Activated naive CD4-positive, alpha-beta T cell (primary cell): ENCODE measurements around the gene EML3.
A peak's percentile ranks its signal among the peaks of the same experiment; 100 is the strongest.
"Not testable (repeated sequence)": the region's sequence is repeated elsewhere in the genome, so short reads cannot be mapped to it uniquely, and the experiment has no call there.

Source experiments
- DNase-seq, 4 experiments: peaks; one replicate each; lab custom pipeline; 2025; lab: John Stamatoyannopoulos, UW

Gene EML3

DNA sequence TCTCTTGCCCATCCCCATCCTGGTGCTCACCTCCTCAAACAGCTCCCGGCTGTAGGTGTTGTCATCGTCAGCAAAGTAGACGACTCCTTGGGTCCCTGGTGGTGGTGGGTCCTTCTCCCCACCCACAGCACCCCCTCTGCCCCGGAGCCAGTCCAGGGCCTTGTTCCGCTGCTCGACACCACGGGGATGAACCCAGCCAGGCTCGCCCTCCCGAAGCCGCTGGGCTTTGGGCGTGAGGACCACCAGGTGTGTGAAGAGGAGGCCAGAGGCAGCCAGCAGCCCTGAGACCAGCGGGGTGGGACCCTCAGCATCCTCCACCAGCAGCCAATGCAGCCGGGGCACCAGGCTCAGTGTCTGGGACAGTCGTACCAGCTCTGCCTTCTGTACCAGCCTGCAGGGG is 4.4 kb upstream of the EML3 start:
- not testable (repeated sequence) for DNase-seq

DNA sequence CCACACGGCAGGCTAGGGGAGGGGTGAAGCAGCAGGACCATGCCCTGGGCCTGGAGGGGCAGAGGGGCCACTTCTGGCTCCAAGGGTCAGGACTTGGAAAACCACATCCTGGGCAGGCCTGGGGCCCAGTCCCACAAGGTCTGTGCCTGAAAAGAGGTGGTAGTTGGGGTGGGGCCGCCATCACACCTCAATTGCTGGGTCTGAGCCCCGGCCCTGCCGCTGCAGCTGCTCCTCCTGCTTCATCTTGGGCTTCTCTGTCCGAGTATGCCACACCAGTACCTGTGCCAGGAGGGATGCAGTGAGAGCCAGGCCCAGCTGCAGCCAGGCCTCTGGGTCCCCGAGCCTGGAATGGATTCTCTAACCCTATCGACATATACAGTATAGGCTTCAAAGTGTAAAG is 2.9 kb upstream of the EML3 start:
- DNase-seq = no peak

DNA sequence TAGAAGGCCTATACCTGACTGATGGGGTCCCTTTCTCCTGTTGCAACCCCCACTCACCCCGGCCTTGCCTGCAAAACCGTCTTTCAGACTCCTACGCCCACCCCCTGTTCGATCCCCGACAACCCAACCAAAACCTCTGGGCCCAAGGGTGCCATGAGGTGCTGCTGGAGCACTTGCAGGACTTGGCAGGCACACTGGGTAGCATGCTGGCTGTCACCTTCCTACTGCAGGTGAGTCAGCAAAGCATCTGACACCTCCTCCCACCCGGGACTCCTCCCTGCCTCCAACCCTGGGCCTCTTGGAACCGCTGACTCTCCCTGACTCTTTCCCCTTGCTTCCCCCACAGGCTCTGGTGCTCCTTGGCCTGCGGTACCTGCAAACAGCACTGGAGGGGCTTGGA is 1.7 kb upstream of the EML3 start:
- DNase-seq = no peak

DNA sequence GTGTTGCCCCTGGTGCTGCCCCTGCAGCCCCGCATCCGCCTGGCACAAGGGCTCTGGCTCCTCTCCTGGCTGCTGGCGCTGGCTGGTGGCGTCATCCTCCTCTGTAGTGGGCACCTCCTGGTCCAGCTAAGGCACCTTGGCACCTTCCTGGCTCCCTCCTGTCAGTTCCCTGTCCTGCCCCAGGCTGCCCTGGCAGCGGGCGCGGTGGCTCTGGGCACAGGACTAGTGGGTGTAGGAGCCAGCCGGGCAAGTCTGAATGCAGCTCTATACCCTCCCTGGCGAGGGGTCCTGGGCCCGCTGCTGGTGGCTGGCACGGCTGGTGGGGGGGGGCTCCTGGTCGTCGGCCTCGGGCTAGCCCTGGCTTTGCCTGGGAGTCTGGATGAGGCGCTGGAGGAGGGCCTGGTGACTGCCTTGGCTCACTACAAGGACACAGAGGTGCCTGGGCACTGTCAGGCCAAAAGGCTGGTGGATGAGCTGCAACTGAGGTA is 760 bp upstream of the EML3 start:
- no peak for DNase-seq

DNA sequence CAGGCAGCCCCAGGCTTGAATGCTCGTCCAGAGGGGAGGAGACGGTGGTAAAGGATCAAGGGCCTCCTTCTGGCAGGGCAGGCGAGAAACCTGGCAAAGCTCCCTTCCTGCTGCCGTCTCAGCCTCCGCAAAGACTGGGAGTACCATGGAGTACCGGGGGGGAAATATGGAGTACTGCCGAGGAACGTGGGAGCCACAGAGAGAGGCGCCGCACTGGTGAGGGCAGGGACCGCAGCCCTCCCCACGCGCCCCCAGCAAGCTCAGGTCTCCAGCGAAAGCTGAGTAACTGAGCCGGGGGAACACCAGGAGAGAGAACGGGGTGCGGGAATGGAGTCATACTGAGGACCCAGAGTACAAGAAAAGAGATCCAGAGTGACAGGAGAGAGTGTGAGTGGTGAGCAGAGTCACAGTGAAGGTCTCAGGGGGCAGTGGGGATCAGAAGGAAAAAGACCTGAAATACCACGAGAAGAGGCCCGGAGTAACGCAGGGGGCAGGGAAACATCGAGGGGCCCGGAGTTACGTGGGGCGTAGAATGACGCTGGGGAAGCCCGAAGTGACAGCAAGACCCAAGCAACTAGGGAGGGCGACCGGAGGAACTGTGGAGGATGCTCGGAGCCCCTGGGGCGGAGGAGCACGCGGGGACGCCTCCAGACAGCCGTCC is 740 bp downstream of the EML3 start:
- peak in 1 of 4 experiments; percentile 20 for DNase-seq

DNA sequence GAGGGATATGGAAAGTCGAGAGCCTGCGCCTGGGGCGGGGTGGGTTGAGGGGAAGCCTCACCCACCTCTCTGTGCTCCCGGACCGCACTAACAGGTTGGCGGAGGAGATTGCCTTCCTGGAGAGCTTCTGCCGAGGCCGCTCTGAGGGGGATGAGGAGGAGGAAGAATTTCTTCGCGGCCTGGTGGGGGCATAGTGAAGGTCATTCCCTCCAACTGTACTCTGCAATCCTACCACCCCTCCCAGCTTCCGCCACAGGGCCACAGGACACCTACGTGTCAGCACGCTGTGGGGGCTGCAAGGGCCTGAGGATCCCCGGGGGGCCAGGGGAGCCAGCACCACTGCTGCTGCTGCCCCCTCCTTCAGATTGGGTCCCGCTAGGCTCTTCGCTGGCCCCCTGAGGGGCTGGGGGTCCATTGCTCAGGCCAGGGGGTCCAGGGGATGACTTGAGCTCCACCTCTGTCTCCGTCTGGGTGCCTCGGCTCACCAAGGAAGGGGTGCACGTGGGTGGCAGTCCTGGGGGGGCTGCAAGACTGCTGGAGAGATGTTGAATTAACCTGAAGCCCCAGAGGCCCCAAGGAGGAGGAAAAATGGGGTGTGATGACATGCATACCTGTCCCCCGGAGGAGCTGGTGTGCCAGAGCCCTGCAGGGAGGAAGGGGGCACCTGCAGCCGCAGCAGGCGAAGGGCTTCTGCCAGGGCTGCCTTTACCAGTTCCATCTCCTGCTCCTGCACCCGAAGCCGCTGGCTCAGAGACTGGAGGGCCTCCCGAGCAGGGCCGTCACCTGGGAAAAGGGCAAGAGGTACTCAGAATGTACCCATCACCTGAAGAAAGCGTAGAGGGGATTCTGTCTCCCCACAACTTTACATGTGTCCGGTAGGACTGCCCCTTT is 1.5 kb downstream of the EML3 start:
- DNase-seq = no peak

DNA sequence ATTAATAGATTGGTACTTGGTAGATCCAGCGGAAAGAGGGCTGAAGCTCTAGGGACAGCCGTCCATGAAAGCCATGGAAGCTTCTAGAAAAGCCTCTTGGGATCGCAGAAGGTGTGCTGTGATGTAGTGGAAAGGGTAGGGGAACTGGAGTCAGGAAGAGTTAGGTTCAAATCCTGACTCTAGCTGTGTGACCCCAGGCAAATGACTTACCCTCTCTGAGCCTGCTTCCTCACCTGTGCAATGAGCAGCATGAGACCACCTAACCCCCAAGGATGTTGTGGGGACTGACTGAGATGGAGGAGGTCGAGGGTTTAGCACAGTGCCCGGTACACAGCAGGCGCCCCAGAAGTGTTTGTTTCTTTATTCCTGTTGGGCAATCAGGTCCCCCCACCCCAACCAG is 2.2 kb downstream of the EML3 start:
- no peak for DNase-seq

DNA sequence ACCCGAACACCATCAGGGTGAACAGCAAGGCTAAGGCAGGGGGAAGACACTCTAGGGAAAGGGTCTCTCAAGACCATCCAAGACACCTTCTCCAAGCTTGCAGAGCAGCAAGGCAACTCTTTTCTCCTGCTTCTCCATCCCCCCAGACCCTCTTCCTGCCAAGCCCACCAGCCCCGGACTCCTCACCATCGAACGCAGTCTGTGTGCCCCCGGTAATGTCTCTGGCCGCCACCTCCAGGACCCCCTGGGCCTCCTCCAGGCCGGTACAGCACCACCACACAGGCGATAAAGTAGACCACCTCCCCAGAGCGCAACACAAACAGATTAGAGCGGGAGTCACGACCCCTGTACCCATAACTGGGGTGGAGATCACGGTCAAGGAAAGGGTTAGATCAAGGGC is 3.8 kb downstream of the EML3 start:
- DNase-seq = no peak

DNA sequence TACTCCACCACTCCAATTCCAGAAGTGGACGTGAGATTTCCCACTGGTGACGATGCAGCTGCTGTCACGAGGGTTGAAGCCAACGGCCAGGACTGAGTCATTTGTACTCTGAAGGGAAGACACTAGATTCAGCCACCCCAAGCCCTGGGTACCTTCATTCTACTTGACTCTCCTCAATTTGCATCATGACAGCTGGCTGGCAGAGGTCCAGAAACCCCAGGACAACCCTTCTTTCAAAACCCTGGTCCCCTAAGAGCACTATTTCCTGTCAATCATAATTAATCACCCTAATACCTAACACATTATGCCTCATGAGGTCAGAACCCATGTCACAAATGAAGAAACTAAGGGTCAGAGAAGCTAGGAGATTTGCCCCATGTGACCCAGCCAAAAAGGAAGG is 4.9 kb downstream of the EML3 start:
- DNase-seq = no peak

DNA sequence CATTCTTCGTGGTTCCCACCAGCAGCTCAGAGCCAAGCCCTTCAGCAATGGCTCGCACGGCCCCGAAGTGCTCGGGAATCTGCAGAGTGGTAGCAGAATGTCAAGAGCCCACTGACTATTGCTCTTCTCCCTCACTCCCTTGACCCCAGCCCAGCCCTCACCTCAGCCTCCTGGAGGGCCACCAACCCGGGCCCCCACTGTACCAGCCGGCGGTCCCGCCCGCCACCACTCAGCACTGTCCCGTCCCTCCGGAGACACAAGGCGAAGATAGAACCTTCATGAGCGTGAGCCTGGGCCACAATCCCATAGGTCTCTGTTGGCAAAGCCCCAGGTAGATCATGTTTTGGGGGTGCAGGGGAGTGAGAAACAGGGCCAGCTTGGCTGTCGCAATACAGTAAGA is 6.7 kb downstream of the EML3 start:
- DNase-seq = no peak

DNA sequence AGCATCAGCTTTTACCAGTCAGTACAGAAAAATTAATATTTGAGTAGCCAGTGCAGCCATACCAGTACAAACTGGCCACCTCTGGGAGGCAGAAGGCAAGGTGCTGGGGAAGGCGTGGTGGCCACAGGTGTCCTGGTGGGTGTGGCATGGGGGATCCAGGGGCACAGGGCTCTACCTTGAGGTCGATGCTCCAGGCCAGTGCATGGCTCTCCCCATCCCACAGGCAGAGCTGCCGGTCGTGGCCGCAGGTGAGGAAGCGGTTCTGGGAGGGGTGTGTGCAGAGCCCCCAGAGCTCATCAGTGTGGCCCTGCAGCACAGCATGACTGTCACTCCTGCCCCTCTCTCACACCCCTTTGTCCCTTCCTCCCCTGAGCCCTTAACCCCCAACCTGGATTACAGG is 7.1 kb downstream of the EML3 start:
- no peak for DNase-seq

DNA sequence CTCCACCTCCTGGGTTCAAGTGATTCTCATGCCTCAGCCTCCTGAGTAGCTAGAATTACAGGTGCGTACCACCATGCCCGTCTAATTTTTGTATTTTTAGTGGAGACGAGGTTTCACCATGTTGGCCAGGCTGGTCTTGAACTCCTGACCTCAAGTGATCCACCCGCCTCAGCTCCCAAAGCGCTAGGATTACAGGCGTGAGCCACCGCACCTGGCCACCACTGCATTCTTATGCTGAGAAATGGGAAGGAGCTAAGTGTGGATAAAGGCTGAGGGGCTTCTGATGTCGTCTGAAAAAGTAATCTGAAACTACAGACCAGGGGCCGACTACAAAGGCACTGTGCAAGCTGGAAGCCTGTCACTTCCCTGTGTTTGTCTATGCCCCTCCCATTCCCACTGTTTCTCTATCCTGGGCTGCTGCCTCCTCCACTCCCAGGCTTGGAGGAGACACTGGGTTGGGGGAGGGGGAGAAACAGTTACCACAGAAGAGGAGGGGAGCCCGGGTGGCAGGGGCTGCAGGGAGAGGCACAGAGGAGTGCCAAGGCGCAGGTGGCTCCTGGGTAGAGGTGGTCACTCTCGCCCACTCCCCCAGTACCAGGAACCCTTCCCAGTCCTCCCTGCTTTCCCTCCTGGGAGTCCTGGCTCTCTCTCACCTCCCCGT is 8.0 kb downstream of the EML3 start:
- DNase-seq = no peak

DNA sequence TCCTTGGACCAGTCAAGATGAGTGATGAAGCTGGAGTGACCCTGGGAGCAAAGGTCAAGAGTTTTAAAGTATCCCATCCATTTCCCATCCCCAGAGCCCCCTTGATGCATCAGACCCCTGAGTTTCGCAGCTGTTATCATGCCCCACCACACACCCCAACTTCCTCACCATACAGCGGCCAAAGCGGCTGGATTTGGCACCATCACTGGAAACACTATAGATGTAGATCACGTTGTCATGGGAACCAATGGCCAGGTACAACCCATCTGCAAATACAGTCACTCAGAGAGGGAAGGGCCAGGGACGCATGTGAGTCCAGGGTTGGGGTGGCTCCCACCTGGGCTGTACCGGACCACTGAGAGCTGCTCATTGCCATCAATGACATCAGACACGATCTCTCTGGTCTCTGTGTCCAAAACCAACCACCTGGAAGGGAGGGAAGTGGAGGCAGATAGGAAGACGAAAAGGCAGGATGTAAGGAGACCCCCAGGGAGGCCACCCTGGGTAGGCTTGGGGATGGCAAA is 8.7 kb downstream of the EML3 start:
- no peak for DNase-seq

DNA sequence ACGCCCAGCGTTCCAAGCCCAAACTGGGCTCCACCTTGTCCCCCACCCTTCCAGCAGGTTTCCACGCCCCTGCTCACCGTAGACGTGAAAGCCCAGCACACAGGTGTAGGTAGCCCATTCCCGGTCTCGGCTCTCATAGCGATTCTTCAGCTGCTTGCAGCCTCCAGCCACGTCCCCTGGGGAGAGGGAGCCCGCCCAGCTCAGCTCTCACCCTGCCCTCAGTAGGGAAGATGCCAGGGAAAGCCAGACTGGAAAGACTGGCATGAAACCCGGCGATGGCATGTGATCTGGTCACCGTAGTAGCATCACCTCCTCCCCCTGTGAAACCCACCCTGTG is 9.5 kb downstream of the EML3 start:
- no peak for DNase-seq

DNA sequence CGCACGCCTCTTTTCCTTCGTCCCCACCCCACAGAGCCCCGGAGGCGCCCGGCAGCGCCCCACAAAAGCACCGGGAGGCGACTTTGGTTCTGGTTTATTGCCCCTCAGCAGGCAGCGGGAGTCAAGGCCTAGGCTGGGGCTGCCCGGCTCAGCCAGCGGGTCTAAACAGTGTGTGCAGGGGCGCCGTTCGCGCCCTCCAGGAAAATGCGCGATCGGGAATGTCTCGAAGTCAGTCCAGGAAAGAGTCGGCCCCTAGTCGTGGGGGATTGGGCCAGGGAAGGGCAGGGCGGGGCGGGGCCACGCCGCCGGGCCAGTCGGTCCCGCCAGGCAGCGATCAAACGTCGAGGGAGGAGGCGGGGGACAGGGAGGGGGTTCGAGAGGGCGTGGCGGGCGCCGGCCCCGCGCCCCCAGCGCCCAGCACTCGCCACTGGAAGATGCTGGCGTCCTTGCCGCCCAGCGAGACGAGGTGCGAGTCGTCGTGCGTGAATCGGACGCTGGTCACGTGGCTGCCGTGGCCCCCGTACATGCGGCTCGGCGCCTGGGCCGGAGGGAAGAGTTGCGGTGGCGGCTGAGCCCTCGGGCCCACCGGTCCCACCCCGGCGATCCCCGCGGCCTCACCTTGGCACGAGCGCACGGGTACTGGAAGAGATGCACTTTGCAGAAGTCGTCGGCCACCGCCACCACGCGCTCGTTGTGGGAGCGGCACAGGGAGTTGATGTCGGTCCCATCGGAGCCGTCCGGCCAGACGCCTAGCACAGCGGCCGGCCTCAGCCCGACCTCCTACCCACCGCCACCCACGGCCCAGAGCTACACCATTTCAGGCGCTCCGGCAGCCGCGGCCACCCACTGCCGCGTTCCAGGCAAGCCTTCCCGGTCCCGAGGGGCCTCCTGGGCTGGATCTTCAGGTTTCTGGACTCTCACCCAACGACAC is 10.2 kb downstream of the EML3 start:
- peak in 1 of 4 experiments; percentile 13 for DNase-seq

DNA sequence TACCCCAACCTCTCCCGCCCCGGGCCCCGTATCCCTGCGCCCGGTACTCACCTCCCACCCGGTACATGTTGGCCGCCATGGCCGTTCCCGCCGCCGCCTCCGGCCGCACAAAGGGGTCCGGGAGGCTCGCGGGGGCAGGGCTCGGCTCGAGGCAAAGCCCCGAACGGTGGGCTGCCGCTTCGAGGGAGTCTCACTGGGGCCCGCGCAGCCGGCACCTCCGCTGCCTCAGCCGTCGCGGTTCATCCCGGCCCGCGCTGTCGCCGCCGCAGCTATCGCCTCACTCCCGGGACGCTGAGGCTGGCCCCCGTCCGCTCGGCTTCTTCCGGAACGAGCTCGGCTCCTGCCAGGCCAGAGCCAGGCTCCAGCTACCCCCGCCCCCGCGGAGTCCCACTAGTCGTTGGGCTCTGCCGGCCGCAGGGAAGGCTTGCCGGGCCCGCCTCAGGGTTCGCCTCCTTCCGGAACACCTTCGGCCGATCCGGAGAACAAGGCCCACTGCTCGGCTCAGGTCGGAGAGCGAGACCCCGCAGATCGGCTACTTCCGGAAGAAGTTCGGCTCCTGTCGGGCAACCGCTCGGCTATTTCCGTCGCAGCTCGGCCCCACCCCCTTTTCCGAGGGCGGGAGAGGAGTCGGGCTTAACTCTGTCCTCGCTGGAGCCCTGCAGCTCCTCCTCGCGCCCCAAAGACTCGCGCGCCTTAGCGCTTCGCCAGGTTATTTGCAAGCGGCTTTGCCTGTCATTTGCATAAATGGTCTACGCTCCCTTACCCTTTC is 11.0 kb downstream of the EML3 start, which contains the start of gene MTA2:
TSS of gene MTA2 (minus strand) at position 494 of the 769 bp plus-strand sequence. CDS start at position 79, 415 bp downstream.
- peak; percentile 97 to 99 (median 99) for DNase-seq

DNA sequence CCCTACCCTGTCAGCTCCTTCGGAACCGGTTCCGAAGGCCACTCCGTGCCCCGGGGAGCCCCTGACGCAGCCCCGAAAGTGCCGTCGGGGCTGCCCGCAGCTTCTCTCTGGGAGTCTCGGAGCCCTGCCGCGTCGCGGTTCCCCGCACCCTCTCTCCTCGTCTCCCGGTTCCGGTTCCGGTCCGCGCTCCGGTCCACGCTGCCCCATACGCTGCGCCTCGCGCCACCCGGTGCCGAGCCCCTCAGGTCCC is 11.5 kb downstream of the EML3 start:
- DNase-seq = peak in 3 of 4 experiments; percentile 30 to 52 (median 31)

DNA sequence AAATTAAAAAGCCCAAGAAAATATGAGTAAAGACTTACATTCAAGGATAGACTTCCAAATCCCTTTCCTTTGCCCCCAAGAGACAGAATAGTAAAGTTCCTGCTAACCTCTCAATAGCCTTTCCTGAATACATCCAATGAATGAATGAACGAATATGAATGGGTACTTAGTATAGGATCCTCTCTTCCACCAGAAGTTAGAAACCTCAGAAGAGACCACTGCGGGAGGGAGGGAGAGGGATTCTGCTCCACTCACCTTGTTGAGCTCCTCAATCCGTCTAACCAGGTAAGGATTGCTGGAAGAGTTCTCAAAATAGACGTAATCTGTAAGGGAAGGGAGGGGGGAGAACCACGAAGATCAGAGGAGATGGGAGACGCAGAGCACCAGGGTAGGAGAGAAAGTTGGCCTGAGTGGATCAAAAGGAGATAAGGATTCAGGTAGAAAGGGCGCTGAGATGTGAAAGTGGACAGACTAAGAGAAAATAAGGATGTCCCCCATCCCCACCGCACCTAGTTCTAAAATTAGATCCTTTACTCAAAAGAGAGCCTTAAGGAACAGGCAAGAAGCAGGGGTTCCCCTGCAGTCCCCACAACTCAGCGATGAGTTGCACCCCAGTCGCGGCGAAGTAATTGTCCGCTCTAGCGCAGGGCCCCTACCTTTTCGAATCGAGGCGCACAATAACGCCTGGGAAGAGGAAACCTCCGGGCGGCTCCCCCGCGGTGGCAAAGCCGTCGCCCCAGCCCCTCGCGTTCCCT is 12.0 kb downstream of the EML3 start:
- peak in 1 of 4 experiments; percentile 50 for DNase-seq

DNA sequence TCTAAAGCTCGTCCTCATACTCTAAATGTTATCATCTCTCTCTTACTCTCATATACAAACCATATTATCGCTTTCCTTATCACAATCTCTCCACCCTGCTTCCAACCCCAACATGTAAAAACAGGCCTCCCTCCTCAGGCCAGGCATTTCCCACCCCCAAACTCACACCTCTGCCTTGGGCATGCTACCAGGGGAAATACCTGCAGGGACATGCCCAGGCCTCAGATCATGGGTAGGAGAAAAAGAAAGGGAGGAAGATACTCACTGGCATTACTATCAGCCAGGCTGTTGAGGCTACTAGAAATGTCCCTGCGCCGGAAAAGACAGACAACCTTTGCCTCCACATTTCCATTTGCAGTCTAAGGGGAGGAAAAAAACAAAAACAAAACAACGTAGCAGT is 12.7 kb downstream of the EML3 start:
- DNase-seq = no peak

DNA sequence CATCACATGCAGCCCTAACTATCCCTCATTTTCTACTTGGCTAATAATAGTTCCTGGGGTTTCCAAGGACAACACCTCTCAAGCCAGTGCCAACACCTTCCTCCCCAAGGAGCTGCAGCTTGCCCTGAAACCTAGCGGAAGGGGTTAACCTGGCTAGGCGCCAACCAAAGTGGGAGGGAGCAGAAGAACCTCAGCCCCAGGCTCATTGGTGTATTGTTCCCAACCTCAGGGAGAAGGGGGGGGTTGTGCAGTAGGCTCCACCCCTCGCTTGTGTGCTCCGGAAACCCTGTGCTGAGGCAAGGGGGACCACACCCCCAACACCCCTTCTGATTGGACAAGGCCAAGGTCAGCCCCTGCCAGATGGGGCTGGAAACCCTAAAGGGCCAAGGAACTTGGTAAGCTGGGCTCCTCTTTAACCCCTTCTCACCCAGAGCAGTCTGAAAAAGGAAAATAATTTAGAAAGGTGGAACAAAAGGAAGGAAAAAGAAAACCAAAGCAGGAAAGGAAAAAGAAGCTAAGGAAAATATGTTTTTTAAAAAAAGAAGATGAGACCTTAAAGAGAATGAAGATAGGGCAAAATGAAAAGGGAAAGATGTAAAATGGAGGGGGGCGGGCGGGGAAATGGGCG is 13.4 kb downstream of the EML3 start:
- peak; percentile 66 to 95 (median 86) for DNase-seq
